Uterus (tissue), 2 donors: Measurements from ENCODE around the gene URB1.

Experiments used
- POLR2A ChIP-seq, 2 donors: fragments of 450-650 bp; IDR thresholded peaks; one replicate each; pipeline ENCODE4 v1.6.1; 2016; ENCODE audit warnings: antibody characterized with exemption in 2 of 2, mild to moderate bottlenecking in 1 of 2, moderate library complexity in 1 of 2
- TF ChIP-seq, protein P1 (sequence below), 4 experiments: fragments of 200-600 bp in 2 of 4; fragments of 450-650 bp in 2 of 4; sonication (generic) in 2 of 4; IDR thresholded peaks; one replicate each; pipeline ENCODE4 v1.5.1; 2016 to 2019; ENCODE audit warnings: antibody characterized with exemption in 4 of 4, mild to moderate bottlenecking in 2 of 4, moderate library complexity in 1 of 4

GRCh38 chr21:32336711-32337110 lies 56.1 kb downstream of the URB1 start:
- TF ChIP-seq, protein P1, sequence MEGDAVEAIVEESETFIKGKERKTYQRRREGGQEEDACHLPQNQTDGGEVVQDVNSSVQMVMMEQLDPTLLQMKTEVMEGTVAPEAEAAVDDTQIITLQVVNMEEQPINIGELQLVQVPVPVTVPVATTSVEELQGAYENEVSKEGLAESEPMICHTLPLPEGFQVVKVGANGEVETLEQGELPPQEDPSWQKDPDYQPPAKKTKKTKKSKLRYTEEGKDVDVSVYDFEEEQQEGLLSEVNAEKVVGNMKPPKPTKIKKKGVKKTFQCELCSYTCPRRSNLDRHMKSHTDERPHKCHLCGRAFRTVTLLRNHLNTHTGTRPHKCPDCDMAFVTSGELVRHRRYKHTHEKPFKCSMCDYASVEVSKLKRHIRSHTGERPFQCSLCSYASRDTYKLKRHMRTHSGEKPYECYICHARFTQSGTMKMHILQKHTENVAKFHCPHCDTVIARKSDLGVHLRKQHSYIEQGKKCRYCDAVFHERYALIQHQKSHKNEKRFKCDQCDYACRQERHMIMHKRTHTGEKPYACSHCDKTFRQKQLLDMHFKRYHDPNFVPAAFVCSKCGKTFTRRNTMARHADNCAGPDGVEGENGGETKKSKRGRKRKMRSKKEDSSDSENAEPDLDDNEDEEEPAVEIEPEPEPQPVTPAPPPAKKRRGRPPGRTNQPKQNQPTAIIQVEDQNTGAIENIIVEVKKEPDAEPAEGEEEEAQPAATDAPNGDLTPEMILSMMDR (IDR thresholded peaks at IDR 0.05): no peak
- no peak for TF ChIP-seq POLR2A (IDR thresholded peaks at IDR 0.05)
